Esophagus muscularis mucosa (tissue), 4 donors: ENCODE data around the gene PDP2.

Experiments
- EP300 ChIP-seq: sonication (generic); formaldehyde crosslinking; IDR thresholded peaks from one replicate; pipeline ENCODE4 v1.6.1; 2017; ENCODE audit warnings: antibody characterized with exemption
- POLR2A ChIP-seq: fragments of 450-650 bp; IDR thresholded peaks from one replicate; pipeline ENCODE4 v1.6.1; 2017; ENCODE audit warnings: antibody characterized with exemption, moderate library complexity, mild to moderate bottlenecking, low read depth
- POLR2AphosphoS5 ChIP-seq, 2 donors: sonication (generic); formaldehyde crosslinking; IDR thresholded peaks; one replicate each; pipeline ENCODE4 v1.6.1; 2017; ENCODE audit warnings: antibody characterized with exemption in 2 of 2
- TF ChIP-seq, protein P1 (sequence below), 3 experiments: fragments of 200-600 bp in 2 of 3; fragments of 450-650 bp in 1 of 3; sonication (generic) in 2 of 3; IDR thresholded peaks; one replicate each; pipeline ENCODE4 v1.5.1; 2017 to 2019; ENCODE audit warnings: antibody characterized with exemption in 3 of 3, mild to moderate bottlenecking in 2 of 3, moderate library complexity in 1 of 3

DNA sequence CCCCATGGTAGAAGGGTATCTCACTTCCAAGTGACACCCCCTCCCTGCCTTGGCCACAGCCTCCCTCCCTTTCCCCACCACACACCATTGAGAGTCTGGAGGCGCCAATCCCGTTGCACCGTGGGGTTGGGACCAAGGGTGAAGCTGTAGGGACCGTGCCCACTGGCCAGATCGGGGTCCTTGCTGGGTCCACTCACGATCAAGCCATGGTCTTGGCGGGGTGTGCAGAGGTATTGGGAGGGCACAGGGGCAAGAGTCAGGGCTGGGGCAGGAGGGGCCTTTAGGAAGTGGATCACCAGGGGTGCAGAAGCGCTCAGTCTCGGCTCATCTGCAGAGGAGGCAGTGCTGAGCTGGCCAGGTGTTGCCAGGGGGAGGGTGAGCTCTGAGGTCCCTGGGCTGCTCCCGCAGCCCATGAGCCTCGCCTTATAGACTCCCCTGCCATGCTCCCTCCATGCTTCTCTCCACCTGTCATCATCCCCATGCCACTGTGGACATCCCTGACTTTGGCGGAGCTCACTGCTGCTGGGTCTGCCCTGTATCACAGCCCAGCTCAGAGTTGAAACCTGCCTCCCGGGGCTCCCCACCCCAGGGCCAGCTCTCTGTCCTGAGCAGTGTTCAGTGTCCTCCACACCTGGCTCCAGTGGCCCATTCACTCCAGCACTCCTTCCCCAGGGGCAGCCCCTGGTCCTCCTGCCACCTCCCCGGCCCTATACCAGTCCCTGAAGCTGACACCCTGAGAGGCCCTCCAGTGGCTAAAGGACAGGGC is 30.0 kb downstream of the PDP2 start:
- TF ChIP-seq, protein P1, sequence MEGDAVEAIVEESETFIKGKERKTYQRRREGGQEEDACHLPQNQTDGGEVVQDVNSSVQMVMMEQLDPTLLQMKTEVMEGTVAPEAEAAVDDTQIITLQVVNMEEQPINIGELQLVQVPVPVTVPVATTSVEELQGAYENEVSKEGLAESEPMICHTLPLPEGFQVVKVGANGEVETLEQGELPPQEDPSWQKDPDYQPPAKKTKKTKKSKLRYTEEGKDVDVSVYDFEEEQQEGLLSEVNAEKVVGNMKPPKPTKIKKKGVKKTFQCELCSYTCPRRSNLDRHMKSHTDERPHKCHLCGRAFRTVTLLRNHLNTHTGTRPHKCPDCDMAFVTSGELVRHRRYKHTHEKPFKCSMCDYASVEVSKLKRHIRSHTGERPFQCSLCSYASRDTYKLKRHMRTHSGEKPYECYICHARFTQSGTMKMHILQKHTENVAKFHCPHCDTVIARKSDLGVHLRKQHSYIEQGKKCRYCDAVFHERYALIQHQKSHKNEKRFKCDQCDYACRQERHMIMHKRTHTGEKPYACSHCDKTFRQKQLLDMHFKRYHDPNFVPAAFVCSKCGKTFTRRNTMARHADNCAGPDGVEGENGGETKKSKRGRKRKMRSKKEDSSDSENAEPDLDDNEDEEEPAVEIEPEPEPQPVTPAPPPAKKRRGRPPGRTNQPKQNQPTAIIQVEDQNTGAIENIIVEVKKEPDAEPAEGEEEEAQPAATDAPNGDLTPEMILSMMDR (IDR thresholded peaks at IDR 0.05): no peak
- TF ChIP-seq EP300 (no peak), POLR2A (no peak), POLR2AphosphoS5 (IDR thresholded peaks at IDR 0.05) (no peak)
